K562 (cell line): ENCODE measurements around the gene HPD. TPM values are rescaled to one million over a fixed set of nuclear protein-coding genes. Genes with fewer than 3 reads are reported as not detected.
A peak's percentile ranks its signal among the peaks of the same experiment; 100 is the strongest.

Experiments used
- CC2D1A ChIP-seq: fragments of 450-650 bp; IDR thresholded peaks from 2 replicates; pipeline ENCODE4 v1.6.1; 2017; ENCODE audit warnings: mild to moderate bottlenecking
- EP400 ChIP-seq: fragments of 450-650 bp; IDR thresholded peaks from 2 replicates; pipeline ENCODE4 v1.6.1; 2017; ENCODE audit warnings: antibody characterized with exemption, mild to moderate bottlenecking, moderate library complexity
- ETV1 ChIP-seq: fragments of 450-650 bp; conservative IDR thresholded peaks from 2 replicates; pipeline ENCODE4 v1.6.1; 2016; ENCODE audit warnings: missing genetic modification characterization, control low read depth, low read depth, missing compliant biosample characterization
- EWSR1 ChIP-seq: fragments of 450-650 bp; IDR thresholded peaks from 2 replicates; pipeline ENCODE4 v1.6.1; 2018; ENCODE audit warnings: borderline replicate concordance, mild to moderate bottlenecking, low read depth, moderate library complexity; ENCODE audit not compliant: partially characterized antibody
- FOS ChIP-seq: IDR thresholded peaks from 3 replicates; pipeline ENCODE4 v1.6.1; 2011; ENCODE audit not compliant: insufficient read length; ENCODE audit errors: extremely low read depth
- FOXA3 ChIP-seq, 2 experiments: fragments of 450-650 bp in 1 of 2; sonication (generic) in 1 of 2; formaldehyde crosslinking; IDR thresholded peaks in 1 of 2; conservative IDR thresholded peaks in 1 of 2; 2 replicates each; pipeline versions ENCODE4 v1.4.0 to v1.8.0; 2020 to 2022; ENCODE audit warnings: mild to moderate bottlenecking in 2 of 2, missing genetic modification reagents in 1 of 2
- GATA2 ChIP-seq: sonication (generic); formaldehyde crosslinking; IDR thresholded peaks from 2 replicates; pipeline ENCODE4 v1.4.0; 2020; ENCODE audit warnings: mild to moderate bottlenecking, missing genetic modification reagents
- IFI16 ChIP-seq: fragments of 250-450 bp; sonication (Bioruptor Pico); IDR thresholded peaks from 2 replicates; pipeline ENCODE4 v2.1.2; 2022; ENCODE audit warnings: mild to moderate bottlenecking, inconsistent platforms
- ILF3 ChIP-seq: fragments of 450-650 bp; IDR thresholded peaks from 2 replicates; pipeline ENCODE4 v1.6.1; 2018; ENCODE audit warnings: antibody characterized with exemption, mild to moderate bottlenecking, moderate library complexity, borderline replicate concordance
- MAFF ChIP-seq: IDR thresholded peaks from 2 replicates; pipeline ENCODE4 v1.6.1; 2012; ENCODE audit warnings: low read length, improper control_type of control experiment
- MAFK ChIP-seq: IDR thresholded peaks from 2 replicates; pipeline ENCODE4 v1.6.1; 2011; ENCODE audit warnings: low read length, improper control_type of control experiment
- NCOA1 ChIP-seq: fragments of 450-650 bp; IDR thresholded peaks from 2 replicates; pipeline ENCODE4 v1.6.1; 2016; ENCODE audit warnings: low read depth
- PTTG1 ChIP-seq: fragments of 450-650 bp; IDR thresholded peaks from 2 replicates; pipeline ENCODE4 v1.6.1; 2016; ENCODE audit warnings: low read depth, mild to moderate bottlenecking, missing genetic modification characterization, missing compliant biosample characterization
- RBFOX2 ChIP-seq: fragments of 200-400 bp; formaldehyde crosslinking; IDR thresholded peaks from 2 replicates; pipeline ENCODE4 v1.6.1; 2017; ENCODE audit warnings: low read depth, mild to moderate bottlenecking, low read length, moderate library complexity
- SP1 ChIP-seq: sonication (generic); formaldehyde crosslinking; IDR thresholded peaks from 2 replicates; pipeline ENCODE4 v1.8.1; 2022; ENCODE audit warnings: mild to moderate bottlenecking, missing genetic modification reagents
- SUPT5H ChIP-seq: fragments of 450-650 bp; IDR thresholded peaks from 2 replicates; pipeline ENCODE4 v1.6.1; 2016
- TOE1 ChIP-seq, 2 experiments: fragments of 450-650 bp in 1 of 2; sonication (generic) in 1 of 2; formaldehyde crosslinking in 1 of 2; IDR thresholded peaks; 2 replicates each; pipeline versions ENCODE4 v1.7.1 to v1.8.0; 2016 to 2022; ENCODE audit warnings: borderline replicate concordance in 2 of 2, mild to moderate bottlenecking in 2 of 2, antibody characterized with exemption in 1 of 2, inconsistent platforms in 1 of 2, low read depth in 1 of 2, missing genetic modification reagents in 1 of 2, moderate library complexity in 1 of 2
- XRCC5 ChIP-seq: fragments of 200-400 bp; formaldehyde crosslinking; IDR thresholded peaks from 2 replicates; pipeline ENCODE4 v1.6.1; 2017; ENCODE audit warnings: low read depth, mild to moderate bottlenecking, low read length
- ZNF785 ChIP-seq: fragments of 250-450 bp; sonication (Bioruptor Pico); IDR thresholded peaks from 2 replicates; pipeline ENCODE4 v1.4.0; 2020; ENCODE audit warnings: mild to moderate bottlenecking
- polyA plus RNA-seq, 8 experiments: library from polyadenylated mRNA; depleted of rRNA in 4 of 8; stranded (reverse) in 5 of 8; unstranded in 3 of 8; fragments of >200 nt; fragmentation: Nextera tagmentation in 2 of 8; fragmentation: Illumina TruSeq in 1 of 8; extraction: Ambion mirVana in 2 of 8; extraction: Trizol in 1 of 8; gene quantifications; 2 replicates each; pipeline versions ENCODE4 v1.2.1 to v1.2.3, GENCODE V29; 2011 to 2014; ENCODE audit warnings: inconsistent platforms in 1 of 8, missing spikeins in 1 of 8
- total RNA-seq, 7 experiments: library from RNA; depleted of rRNA in 6 of 7; stranded (reverse); fragments of >200 nt in 6 of 7; fragmentation: Illumina TruSeq in 2 of 7; extraction: Trizol in 2 of 7; gene quantifications; 2 replicates each; pipeline versions ENCODE4 v1.2.1 to v1.2.3, GENCODE V29; 2011 to 2021; ENCODE audit warnings: low replicate concordance in 1 of 7
- TF ChIP-seq, protein P1 (sequence below), 2 experiments: IDR thresholded peaks; 2 replicates each; pipeline ENCODE4 v1.6.1; 2012; ENCODE audit warnings: improper control_type of control experiment in 2 of 2, low read depth in 2 of 2, low read length in 2 of 2, borderline replicate concordance in 1 of 2
- TF ChIP-seq, protein P2 (sequence below): fragments of 450-650 bp; formaldehyde crosslinking; IDR thresholded peaks from 2 replicates; pipeline ENCODE4 v1.4.0; 2020; ENCODE audit warnings: mild to moderate bottlenecking, moderate library complexity
- TF ChIP-seq, protein P3 (sequence below): sonication (generic); IDR thresholded peaks from 2 replicates; pipeline ENCODE4 v1.6.1; 2016

HPD gene
- total and polyA plus RNA-seq, 9 of the 15 experiments (the other 6 are each of a cell fraction or from before 2014, with no cell fraction given): 0.06 to 0.29 (median 0.07) TPM; not detected in 4

DNA sequence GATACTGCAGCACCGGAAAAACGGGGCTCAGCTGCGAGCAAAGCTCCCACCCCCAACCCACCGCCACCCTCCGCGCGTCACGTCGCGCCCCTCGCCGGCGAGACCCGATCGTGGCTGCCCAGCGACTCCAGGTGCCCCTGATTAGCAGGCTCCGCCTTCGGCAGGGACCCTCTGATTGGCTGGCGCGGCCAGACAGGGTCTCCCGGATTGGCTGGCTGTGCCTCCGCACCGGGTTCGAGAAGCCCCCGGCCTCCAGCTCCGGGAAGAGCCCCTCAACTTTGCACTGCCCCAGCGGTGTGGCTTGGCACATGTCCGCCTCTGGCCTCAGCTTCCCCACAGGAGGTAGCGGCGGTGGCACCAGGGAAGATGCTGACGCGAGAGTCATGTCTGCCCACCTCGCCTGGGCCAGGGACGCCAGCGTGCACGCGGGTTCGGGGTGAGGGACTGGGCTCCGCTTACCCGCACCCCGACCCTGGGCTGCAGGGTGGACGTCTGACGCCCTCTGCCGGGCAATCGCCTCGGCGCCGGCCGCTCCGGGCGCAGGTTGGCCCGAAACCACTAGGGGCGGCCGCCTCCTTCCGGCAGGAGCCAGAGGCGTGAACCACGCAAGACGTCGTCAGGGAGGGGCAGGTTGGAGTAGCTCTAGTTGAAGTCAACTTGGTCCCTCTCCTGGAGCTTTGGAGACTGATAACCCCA, 64.7 kb downstream of the HPD start (continued):
- TF ChIP-seq, protein P1, sequence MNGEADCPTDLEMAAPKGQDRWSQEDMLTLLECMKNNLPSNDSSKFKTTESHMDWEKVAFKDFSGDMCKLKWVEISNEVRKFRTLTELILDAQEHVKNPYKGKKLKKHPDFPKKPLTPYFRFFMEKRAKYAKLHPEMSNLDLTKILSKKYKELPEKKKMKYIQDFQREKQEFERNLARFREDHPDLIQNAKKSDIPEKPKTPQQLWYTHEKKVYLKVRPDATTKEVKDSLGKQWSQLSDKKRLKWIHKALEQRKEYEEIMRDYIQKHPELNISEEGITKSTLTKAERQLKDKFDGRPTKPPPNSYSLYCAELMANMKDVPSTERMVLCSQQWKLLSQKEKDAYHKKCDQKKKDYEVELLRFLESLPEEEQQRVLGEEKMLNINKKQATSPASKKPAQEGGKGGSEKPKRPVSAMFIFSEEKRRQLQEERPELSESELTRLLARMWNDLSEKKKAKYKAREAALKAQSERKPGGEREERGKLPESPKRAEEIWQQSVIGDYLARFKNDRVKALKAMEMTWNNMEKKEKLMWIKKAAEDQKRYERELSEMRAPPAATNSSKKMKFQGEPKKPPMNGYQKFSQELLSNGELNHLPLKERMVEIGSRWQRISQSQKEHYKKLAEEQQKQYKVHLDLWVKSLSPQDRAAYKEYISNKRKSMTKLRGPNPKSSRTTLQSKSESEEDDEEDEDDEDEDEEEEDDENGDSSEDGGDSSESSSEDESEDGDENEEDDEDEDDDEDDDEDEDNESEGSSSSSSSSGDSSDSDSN (IDR thresholded peaks at IDR 0.05; ENCODE audit: borderline replicate concordance in 1 of 2, low read depth in 2 of 2, low read length in 2 of 2): no peak
- TF ChIP-seq ETV1 (tag) (peak; percentile 100), TOE1 (IDR thresholded peaks at IDR 0.05; ENCODE audit: borderline replicate concordance) (peak; percentile 63; the same call in 1 of the 2 replicates), TOE1 (CRISPR knock-in tag; IDR thresholded peaks at IDR 0.05; ENCODE audit: borderline replicate concordance, low read depth) (no peak), FOS (no peak), XRCC5 (peak; percentile 99), CC2D1A (peak; percentile 64; the same call in 1 of the 2 replicates), FOXA3 (CRISPR knock-in tag; conservative IDR thresholded peaks at IDR 0.05 in 1 of 2, IDR thresholded peaks at IDR 0.05 in 1 of 2) (no peak), GATA2 (CRISPR knock-in tag) (no peak), EWSR1 (no peak), PTTG1 (no peak), SP1 (peak; percentile 95), SUPT5H (no peak), NCOA1 (no peak), ZNF785 (CRISPR knock-in tag) (no peak), RBFOX2 (peak; percentile 87), MAFF (no peak), EP400 (peak; percentile 80; the same call in 1 of the 2 replicates), IFI16 (CRISPR knock-in tag) (no peak), MAFK (no peak), ILF3 (0 out of 2 replicates have a peak, but pooled peaks have one; percentile 52)
- TF ChIP-seq, protein P2, sequence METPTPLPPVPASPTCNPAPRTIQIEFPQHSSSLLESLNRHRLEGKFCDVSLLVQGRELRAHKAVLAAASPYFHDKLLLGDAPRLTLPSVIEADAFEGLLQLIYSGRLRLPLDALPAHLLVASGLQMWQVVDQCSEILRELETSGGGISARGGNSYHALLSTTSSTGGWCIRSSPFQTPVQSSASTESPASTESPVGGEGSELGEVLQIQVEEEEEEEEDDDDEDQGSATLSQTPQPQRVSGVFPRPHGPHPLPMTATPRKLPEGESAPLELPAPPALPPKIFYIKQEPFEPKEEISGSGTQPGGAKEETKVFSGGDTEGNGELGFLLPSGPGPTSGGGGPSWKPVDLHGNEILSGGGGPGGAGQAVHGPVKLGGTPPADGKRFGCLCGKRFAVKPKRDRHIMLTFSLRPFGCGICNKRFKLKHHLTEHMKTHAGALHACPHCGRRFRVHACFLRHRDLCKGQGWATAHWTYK (CRISPR knock-in tag): peak; percentile 50; the same call in 1 of the 2 replicates
- TF ChIP-seq, protein P3, sequence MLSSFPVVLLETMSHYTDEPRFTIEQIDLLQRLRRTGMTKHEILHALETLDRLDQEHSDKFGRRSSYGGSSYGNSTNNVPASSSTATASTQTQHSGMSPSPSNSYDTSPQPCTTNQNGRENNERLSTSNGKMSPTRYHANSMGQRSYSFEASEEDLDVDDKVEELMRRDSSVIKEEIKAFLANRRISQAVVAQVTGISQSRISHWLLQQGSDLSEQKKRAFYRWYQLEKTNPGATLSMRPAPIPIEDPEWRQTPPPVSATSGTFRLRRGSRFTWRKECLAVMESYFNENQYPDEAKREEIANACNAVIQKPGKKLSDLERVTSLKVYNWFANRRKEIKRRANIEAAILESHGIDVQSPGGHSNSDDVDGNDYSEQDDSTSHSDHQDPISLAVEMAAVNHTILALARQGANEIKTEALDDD: 0 out of 2 replicates have a peak, but pooled peaks have one; percentile 28
